Thyroid gland (tissue), 4 donors: ENCODE data around the gene LRP8.

Experiments used
- POLR2A ChIP-seq, 2 donors: fragments of 450-650 bp; IDR thresholded peaks; one replicate each; pipeline ENCODE4 v1.6.1; 2017; ENCODE audit warnings: antibody characterized with exemption in 2 of 2, mild to moderate bottlenecking in 2 of 2, moderate library complexity in 1 of 2
- TF ChIP-seq, protein P1 (sequence below), 6 experiments: fragments of 200-600 bp in 3 of 6; fragments of 450-650 bp in 3 of 6; sonication (generic) in 3 of 6; IDR thresholded peaks; one replicate each; pipeline ENCODE4 v1.5.1; 2016 to 2019; ENCODE audit warnings: antibody characterized with exemption in 6 of 6, mild to moderate bottlenecking in 2 of 6, inconsistent platforms in 1 of 6, moderate library complexity in 1 of 6

DNA sequence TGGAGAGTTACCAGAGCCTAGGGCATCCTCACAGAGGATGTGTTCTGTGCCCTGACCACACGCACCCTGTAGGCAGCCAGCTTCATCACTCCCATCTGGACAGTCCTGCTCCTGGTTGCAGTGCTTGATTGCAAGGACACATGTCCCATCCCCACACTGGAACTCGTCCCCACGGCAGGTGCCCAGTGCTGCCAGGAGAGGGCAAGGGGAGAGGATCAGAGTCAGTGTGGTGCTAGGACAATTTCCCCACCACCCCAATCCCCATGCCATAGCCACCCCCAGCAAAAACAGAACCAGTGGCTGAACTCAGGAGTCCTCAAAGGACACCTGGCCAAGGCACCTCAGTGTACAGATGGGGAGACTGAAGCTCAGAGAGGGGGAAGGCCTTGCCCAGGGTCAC is 52.3 kb downstream of the LRP8 start:
- TF ChIP-seq, protein P1, sequence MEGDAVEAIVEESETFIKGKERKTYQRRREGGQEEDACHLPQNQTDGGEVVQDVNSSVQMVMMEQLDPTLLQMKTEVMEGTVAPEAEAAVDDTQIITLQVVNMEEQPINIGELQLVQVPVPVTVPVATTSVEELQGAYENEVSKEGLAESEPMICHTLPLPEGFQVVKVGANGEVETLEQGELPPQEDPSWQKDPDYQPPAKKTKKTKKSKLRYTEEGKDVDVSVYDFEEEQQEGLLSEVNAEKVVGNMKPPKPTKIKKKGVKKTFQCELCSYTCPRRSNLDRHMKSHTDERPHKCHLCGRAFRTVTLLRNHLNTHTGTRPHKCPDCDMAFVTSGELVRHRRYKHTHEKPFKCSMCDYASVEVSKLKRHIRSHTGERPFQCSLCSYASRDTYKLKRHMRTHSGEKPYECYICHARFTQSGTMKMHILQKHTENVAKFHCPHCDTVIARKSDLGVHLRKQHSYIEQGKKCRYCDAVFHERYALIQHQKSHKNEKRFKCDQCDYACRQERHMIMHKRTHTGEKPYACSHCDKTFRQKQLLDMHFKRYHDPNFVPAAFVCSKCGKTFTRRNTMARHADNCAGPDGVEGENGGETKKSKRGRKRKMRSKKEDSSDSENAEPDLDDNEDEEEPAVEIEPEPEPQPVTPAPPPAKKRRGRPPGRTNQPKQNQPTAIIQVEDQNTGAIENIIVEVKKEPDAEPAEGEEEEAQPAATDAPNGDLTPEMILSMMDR (IDR thresholded peaks at IDR 0.05): no peak
- no peak for TF ChIP-seq POLR2A (IDR thresholded peaks at IDR 0.05)
